ENCODE results near the gene NOTCH2.

The NOTCH2 gene

GRCh38 chr1:119908661-119909060, 160.8 kb downstream of the NOTCH2 start:
- no peak for DNase-seq (ENCODE audit: low spot score)

- no peak for DNase-seq (ENCODE audit: low spot score)
Measured at GRCh38 chr1:119906927-119907652, 162.4 kb downstream of the NOTCH2 start.

- no peak for DNase-seq (ENCODE audit: low spot score)
Measured at GRCh38 chr1:119903443-119903835, 166.0 kb downstream of the NOTCH2 start.

DNA sequence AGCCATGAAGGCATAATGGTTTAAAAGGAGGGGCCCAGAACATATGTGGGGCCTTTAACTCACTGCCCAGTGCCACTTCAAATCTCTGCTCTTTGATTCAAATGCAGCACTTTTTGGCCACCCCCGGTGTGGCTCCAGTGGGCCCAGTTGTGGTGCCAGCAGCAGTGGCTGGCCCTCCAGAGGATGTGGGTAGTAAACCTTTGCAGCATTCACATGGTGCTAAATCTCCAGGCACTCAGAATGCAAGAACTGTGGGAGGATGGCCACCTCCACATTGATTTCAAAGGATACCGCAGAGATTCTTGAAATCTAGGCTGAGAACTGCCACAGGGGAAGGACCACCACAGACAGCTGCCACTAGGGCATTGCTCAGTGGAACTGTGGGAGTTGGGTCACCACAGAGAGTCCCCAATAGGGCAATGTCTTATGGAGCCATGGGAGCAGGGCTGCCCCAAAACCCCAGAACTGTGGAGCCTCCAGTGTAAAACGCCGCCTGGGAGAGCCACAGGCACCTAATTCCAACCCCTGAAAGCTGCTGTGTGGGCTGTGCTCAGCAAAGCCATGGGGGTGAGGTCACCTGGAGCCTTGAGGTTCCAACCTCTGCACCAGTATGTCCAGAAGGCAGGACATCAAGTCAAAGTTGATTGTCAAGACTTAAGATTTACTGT, 166.6 kb downstream of the NOTCH2 start:
- DNase-seq (ENCODE audit: low spot score), result no peak

DNA sequence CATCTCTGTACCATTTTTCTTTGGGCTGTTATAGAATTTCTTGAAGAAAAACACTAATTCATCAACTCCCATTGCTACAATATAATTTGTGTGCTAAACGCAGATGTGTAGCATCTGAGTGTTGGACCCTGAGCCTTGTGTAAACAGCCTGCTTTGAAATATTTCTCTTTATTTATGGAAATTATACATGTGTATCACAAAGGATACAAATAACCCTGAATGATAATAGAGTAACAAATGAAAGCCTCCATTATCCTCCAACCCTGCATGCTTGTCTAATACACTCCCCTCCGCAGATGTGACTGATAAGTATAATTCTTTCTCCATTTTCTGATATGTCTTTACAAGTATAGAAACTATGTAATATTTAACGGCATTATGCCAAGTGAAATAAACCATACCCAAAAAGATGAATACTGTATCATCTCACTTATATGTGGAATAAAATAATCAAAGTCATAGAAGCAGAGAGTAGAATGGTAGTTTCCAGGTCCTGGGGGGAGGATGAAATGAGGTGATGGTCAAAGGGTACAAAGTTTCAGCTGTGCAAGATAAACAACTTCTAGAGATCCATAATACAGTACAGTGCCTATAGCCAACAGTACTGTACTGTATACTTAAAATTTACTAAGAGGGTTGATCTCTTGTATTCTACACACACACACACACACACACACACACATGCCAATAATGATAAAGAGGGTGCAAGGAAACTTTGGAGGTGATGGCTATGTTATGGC, 170.3 kb downstream of the NOTCH2 start:
- DNase-seq (ENCODE audit: low spot score), result no peak

GRCh38 chr1:119898530-119898929, 170.9 kb downstream of the NOTCH2 start:
- no peak for DNase-seq (ENCODE audit: low spot score)

DNA sequence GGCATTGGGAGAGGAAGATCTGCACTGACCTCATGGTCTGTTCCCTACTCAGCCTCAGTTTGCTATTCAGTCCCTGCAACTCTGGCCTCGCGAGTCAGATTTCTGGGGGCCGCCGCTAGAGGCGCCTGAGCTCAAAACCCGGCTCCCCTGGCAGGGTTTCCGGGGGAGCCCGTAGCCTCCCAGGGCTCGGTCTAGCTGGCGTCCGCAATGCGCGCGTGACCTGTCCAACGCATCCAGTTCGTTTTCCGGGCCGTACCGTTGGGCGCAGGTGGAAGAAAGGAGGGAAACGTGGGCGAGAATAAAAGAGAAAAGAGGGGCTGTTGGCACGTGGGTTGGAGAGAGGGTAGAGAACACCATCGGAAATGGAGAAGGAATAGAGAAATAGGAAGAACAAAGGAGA, 173.2 kb downstream of the NOTCH2 start, which contains the start of gene ADAM30:
Gene ADAM30 (minus strand): TSS at position 213 of the 400 bp plus-strand sequence. CDS start 179 bp downstream, at position 34.
- DNase-seq (ENCODE audit: low spot score), result no peak

DNA sequence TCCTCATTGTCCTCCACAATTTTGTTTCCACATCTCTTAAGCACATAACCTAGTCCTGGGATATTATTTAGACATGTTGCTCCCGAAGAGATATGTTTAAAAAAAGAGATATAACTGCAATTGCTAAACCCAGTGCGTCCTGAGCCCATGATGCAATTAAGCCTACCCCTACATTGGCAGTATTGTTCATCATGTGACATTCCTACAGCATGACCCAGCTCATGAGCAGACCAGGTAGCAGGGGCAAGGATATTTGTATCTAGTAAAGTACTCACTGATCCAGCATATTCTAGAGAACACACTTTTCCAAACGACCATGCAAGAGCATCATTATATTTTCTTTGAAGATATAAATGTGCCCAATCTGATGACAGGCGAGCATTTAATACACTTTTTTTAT, 174.4 kb downstream of the NOTCH2 start:
- no peak for DNase-seq (ENCODE audit: low spot score)

DNA sequence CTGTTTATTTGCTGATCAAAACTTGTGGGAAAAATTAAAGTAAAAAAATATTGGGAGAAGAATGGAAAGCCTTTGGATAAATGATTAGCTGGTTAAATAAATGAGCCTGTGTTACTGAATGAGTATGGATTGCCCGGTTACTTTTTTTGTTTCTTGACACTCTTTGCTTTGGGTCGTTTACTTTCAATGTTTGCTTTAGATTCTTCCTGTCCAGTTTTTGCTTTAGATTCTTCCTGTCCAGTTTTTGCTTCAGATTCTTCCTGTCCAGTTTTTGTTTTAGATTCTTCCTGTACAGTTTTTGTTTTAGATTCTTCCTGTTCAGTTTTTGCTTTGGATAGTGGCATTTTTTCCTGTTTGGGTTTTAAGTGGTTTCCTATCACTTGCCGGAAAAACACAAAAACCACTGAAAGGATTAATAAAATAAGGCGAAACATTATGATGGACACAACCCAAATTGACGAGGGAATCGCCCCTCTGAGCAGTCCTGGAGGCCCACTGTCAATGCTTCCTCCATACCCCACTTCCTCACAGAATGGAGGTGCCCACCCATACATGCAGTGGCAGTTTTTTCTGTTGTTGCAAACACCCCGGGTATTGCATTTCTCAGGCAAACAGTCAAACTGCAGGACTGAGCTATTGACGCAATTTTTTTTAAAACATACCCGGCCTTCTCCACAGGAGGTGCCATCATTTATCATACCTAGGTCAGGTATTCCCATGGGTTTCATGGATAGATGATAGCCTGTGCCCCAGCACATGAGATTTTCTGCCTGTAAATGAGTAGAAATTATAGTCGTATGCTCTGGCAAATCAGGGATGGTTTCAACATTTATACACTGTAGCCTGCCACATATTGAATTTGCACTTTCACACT, 175.4 kb downstream of the NOTCH2 start:
- no peak for DNase-seq (ENCODE audit: low spot score)

GRCh38 chr1:119893238-119893791, 176.1 kb downstream of the NOTCH2 start:
- no peak for DNase-seq (ENCODE audit: low spot score)

- DNase-seq (ENCODE audit: low spot score), result no peak
Measured at GRCh38 chr1:119891386-119891785, 178.1 kb downstream of the NOTCH2 start.

DNA sequence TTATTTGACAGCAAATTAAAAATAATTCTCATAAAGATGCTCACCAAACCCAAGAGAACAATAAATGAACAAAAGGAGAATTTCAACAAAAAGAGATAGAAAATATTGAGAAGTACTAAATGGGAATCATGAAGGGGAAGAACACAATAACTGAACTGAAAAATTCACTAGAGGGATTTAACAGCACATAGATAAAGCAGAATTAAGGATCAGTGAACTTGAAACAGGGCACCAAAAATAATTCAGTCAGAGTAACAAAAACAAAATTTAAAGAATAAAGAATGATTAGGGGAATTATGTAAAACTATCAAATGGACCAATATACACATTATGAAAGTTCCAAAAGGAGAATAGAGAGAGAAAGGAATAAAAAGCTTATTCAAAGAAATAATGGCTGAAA, 181.0 kb downstream of the NOTCH2 start:
- DNase-seq (ENCODE audit: low spot score), result no peak

DNA sequence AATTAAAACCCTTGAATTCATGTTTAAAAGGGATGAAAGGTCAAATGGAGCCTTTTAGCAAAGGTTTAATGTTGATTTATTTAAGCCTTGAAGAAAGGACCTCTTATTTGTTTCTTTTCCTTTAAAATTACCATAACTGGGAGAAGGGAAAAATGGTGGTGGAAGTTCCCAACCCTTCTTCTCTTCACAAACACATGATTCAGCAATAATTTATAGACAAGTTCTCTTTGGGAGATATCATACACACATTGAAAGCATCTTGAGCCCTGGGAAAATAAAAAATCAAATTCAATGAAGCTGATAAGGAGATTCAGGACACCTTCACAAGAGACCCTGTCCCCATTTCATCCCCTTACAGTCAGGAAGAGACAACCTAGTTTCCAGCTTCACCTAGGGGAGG, 182.0 kb downstream of the NOTCH2 start:
- DNase-seq (ENCODE audit: low spot score), result no peak

DNA sequence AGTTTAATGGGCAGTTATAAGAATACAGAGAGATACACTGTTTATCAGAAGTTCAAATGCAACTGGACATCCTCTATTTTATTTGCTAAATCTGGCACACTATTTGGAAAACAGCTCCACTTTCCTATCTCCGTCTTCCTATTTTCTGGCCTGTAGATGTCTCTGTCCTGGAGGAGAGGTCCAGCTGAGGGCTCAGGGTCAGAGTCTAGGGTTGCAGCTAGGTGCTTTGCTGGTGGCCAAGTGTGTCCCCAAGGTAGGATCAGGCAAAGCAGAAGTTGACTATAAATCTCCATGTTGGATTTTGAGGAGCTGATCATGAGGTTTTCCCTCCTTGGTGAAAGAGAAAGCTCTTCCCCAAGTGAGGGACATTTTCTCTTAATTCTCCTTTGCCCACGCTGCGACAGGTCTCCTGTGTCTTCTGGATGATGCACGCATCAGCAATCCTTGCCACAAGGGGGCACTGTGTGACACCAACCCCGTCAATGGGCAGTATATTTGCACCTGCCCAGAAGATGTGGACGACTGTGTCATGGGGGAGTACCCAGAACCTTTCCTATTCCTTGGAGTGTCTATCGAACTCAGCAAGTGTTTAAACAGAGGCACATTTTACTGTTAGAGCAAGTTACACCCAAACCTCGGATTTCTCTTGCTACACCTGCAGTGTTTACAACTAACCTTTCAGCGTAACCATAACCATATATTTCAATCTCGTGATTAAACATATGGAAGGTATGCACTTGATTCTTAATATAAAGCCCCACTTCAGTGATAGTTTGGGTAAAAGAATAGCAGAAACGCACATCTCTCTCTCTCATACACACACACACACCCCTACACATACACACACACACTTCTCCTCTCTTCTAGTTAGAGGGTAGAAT, 183.3 kb downstream of the NOTCH2 start:
- DNase-seq (ENCODE audit: low spot score), result peak; percentile 10

DNA sequence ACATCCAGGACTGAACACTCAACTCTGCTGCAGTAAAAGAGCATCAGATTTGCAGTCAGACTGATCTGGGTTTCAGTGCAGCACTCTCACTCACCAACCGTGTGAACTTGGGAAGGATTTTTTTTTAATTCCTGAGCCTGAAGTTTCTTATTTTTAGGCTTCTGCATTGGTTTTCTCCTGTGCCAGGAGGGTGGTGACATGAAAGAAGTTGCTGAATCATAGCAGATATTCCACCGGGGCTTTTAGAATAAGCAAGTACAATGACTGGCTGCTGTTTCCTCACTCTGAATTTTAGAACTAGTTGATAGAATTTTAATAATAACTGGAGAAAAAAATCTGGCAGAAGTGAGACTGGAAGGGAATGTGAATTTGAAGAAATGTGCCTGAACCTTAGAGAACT, 184.8 kb downstream of the NOTCH2 start:
- DNase-seq (ENCODE audit: low spot score), result no peak

DNA sequence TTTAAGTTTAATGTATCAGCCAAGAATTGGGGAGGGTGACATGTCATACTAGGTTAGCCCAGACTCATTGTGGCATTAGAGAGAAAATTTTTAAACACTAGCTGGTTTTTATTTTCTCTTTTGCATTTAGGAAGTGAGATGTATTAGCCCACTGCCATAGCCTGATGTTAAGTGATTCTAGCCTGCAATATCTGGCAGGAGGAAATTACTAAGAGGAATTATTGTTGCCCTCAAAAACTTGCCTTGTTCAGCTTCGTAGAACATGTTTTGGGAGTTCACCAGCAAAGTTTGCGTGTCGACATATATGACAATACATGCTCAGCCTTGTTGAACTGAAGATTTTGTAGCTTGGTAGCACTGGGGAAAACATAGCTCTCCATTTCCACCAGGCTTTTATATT, 185.6 kb downstream of the NOTCH2 start:
- no peak for DNase-seq (ENCODE audit: low spot score)

- DNase-seq (ENCODE audit: low spot score), result no peak
Measured at GRCh38 chr1:119882132-119883049, 187.1 kb downstream of the NOTCH2 start.

- no peak for DNase-seq (ENCODE audit: low spot score)
Measured at GRCh38 chr1:119879510-119880434, 189.7 kb downstream of the NOTCH2 start.
